GM18858 (cell line): ENCODE measurements around the gene IQGAP1.
"Not testable (repeated sequence)": the region's sequence is repeated elsewhere in the genome, so short reads cannot be mapped to it uniquely, and the experiment has no call there.

Source experiments
- ATAC-seq: cut with Tn5 transposase; IDR thresholded peaks from one replicate; pipeline ENCODE4 v1.9.1; 2021; ENCODE audit not compliant: unreplicated experiment

The IQGAP1 gene

GRCh38 chr15:90407871-90408317 is 19.9 kb downstream of the IQGAP1 start:
- no peak for ATAC-seq

DNA sequence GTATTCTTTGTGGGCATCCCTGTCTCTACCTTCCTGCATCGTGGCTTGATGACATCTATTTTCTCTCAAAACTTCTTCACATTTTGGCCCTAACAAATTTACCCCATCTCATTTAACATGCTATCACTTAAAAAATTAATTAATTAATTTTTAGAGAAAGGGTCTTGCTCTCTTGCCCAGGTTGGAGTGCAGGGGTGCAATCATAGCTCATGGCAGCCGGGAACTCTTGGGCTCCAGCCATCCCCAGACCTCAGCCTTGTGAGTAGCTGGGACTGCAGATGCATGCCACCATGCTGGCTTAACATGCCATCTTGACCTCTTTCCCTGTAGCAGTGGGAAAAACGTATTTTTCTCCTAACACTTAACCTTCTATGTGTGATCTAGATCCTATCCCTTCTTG is 20.6 kb downstream of the IQGAP1 start:
- no peak for ATAC-seq

DNA sequence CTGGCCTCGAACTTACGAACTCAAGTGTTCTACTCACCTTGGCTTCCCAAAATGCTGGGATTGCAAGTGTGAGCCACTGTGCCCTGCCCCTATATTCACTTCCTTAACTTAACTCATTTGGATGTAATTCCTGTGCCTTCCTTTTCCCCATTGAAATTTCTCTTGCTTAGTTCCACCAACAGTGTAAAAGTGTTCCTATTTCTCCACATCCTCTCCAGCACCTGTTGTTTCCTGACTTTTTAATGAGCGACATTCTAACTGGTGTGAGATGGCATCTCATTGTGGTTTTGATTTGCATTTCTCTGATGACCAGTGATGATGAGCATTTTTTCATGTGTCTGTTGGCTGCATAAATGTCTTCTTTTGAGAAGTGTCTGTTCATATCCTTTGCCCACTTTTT is 21.5 kb downstream of the IQGAP1 start:
- not testable (repeated sequence) for ATAC-seq

DNA sequence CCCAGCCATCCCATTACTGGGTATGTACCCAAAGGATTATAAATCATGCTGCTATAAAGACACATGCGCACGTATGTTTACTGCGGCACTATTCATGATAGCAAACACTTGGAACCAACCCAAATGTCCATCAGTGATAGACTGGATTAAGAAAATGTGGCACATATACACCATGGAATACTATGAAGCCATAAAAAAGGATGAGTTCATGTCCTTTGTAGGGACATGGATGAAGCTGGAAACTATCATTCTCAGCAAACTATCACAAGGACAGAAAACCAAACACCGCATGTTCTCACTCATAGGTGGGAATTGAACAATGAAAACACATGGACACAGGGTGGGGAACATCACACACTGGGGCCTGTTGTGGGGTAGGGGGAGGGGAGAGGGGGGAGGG is 22.3 kb downstream of the IQGAP1 start:
- ATAC-seq = not testable (repeated sequence)

- ATAC-seq = no peak
These were observed 23.1 kb downstream of the IQGAP1 start for GRCh38 chr15:90411176-90411575.

GRCh38 chr15:90412356-90413194 is 24.5 kb downstream of the IQGAP1 start:
- peak; percentile 76 for ATAC-seq

GRCh38 chr15:90413411-90414379 is 25.7 kb downstream of the IQGAP1 start:
- ATAC-seq = no peak

DNA sequence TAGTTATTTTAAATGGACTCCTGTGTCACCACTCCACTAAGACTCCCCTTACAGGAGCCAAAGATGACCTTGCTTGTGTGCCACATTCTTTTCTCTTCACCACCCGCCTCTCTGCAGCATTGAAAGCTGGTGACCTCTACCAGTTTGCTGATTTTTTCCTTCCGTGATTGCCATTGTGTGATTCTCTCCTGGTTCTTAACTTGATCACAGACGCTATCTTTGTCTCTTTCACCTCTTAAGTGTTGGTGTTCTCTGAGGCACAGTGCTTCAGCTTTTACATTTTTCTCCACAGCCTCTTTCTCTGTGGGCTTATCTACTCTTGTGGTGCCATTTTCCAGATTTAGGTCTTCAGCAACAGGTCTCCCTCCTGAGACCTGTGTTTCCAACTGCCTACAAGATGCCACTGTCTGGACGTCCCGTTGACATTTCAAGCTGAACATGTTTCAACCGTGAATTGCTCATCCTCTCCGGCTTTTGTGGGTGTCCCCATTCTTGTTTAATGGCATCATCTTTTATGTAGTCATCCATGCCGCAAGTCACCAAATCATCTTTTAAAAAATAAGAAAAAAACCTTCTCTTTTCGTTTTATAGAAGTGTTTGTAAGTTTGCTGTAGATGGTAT is 26.5 kb downstream of the IQGAP1 start:
- no peak for ATAC-seq

DNA sequence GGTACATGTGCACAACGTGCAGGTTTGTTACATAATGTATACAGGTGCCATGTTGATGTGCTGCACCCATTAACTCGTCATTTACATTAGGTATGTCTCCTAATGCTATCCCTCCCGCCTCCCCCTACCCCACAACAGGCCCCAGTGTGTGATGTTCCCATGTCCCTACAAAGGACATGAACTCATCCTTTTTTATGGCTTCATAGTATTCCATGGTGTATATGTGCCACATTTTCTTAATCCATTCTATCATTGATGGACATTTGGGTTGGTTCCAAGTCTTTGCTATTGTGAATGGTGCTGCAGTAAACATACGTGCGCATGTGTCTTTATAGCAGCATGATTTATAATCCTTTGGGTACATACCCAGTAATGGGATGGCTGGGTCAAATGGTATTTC is 28.0 kb downstream of the IQGAP1 start:
- not testable (repeated sequence) for ATAC-seq

DNA sequence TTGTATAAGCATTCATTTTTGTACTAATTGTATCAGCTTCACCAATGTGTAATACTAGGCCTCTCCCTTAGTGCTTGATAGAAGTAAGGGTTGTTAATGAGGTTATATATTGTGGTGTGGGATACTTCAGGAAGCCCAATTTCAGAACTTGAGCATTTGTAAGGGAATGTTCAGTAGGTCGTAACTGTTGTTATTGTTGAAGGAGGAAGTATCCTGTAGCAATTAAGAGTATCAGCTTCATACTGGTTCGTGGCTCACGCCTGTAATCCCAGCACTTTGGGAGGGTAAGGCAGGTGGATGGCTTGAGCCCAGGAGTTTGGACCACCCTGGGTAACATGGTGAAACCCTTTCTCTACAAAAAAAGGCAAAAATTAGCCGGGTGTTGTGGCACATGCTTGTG is 30.6 kb downstream of the IQGAP1 start:
- no peak for ATAC-seq

DNA sequence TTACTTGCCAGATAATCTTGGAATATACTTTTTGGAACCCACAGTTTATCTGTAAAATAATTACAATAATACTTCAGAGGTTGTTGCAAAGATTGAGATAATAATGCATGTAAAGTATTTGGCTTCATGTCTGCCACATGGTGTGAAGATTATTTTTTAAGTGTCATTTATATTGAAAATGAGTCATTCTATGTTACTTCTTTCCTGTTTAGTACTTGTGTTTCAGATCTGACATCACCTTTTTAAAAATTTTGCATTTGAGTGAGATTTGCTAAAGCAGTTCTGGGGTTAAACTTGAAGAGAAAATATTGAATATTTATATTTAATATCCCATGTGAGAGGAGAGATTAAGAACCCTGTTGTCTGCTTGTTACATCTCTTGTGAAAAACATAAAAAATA is 31.2 kb downstream of the IQGAP1 start:
- no peak for ATAC-seq

- ATAC-seq = no peak
These were observed 31.8 kb downstream of the IQGAP1 start for GRCh38 chr15:90419738-90420406.

DNA sequence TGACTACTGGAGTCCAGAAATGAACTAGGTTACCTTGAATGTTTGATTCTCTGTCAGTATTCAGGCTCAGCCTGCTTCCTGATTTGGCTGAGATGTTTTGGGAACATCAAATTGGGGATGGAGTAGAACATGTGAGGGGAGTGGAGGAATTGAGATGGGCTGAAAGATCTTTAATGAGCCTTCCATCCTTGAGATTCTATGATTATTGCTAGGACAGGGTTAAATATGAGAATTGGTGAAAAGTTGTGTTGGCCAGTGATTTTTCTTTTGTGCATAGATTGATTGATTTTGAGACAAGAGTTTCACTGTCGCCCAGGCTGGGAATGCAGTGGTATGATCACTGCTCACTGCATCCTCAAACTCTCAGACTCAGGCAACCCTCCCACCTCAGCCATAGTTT is 32.4 kb downstream of the IQGAP1 start:
- no peak for ATAC-seq

DNA sequence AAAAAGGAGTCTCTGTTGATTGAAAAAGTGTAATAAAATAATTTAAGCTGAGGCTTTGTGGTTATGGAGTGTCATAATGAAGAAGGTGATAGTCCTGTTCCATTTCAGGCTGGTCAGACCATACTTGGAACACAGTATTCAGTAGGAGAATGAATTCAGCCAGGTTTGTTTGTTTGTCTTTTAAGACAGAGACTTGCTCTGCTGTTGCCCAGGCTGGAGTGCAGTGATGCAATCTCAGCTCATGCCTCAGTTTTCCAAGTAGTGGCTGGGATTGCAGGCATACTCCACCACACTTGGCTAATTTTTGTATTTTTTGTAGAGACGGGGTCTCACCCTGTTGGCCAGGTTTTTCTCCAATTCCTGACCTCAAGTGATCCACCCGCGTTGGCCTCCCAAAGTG is 33.5 kb downstream of the IQGAP1 start:
- no peak for ATAC-seq

GRCh38 chr15:90422043-90422442 is 34.0 kb downstream of the IQGAP1 start:
- no peak for ATAC-seq

DNA sequence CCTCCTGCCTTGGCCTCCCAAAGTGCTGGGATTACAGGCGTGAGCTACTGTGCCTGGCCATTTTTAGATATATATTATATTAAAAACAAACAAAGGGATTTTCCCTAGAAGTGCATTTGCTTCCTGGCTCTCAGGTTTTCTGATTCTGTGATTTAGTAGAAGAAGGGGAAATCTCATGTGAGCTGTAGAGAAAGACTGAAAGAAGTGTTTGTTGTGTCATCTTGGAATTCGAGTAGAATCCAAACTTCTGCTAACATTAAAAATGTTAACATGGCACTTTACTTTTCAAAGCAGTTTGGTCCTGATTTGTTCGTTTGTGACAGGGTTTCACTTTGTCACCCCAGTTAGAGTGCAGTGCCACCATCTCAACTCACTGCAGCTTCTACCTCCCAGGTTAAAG is 34.9 kb downstream of the IQGAP1 start:
- no peak for ATAC-seq

DNA sequence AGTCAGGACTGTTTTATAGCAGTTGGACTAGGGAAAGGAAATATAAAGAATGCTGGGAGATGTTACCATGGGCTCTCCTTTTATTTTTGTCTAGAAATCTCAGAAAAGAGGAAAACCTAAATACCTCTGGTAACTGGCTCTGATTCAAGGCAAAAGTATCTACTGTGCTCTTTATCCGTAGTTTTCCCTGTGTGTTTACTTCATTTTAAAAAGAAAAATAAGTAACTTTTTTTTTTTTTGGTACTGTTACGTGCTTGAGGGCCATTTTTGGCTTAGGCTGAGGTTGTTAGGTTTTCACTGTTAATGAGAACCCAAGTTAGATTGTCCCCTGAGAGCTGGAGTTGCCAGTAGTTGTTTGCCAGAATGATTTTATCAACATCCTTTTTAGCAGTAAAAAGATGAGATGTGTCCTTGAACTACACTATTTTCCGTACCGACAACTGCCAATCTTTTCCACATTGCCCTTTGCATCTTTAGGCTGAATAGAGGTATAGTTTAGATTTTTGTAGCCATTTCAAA is 35.8 kb downstream of the IQGAP1 start:
- ATAC-seq = no peak

DNA sequence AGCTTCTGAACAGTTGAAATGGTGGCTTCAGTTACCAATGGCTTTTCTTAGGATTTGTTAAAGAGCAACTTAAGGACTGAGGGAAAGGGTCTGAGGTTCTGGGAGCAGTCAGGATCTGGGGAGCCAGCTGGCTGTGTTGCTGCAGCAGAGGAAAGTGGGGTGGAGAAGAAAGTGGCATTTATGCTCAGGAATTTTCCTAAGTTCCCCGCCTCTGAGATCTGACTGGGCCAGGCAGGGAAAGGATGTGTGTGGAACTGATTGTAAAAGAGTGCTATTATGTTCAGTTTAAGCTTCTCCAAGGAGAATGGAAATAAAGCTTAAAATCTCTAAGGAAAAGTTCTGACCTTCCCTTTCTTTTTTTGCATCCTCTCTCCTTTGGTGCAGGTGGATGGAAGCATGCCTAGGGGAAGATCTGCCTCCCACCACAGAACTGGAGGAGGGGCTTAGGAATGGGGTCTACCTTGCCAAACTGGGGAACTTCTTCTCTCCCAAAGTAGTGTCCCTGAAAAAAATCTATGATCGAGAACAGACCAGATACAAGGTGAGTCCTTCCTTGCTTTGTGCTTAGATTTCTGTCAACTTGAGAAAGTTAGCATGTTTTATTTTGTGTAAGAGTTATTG is 37.8 kb downstream of the IQGAP1 start:
- ATAC-seq = no peak

DNA sequence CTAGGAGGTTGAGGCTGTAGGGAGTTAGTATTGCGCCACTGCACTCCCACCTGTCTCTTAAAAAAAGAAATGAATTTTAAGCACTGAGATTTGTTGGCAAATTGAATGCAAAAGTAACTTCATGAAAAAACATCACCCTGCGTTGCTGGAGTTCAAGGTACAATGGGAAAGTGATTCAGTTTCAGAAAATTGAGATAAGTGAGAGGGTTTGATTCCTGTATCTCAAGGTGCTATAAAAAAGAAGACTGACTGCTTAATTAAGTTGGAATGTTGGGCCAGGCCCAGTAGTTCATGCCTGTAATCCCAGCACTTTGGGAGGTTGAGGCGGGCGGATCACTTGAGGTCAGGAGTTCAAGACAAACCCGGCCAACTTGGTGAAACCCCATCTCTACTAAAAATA is 39.1 kb downstream of the IQGAP1 start:
- no peak for ATAC-seq

GRCh38 chr15:90432253-90432652 is 44.2 kb downstream of the IQGAP1 start:
- ATAC-seq = no peak
